ENCODE results near the gene TIMM8B. TPM values are rescaled to one million over a fixed set of nuclear protein-coding genes. Genes with fewer than 3 reads are reported as not detected.
"Not testable (repeated sequence)": the region's sequence is repeated elsewhere in the genome, so short reads cannot be mapped to it uniquely, and the experiment has no call there.

The TIMM8B gene
- total RNA-seq, 1 donor from 2014 or later: 28.9 TPM

DNA sequence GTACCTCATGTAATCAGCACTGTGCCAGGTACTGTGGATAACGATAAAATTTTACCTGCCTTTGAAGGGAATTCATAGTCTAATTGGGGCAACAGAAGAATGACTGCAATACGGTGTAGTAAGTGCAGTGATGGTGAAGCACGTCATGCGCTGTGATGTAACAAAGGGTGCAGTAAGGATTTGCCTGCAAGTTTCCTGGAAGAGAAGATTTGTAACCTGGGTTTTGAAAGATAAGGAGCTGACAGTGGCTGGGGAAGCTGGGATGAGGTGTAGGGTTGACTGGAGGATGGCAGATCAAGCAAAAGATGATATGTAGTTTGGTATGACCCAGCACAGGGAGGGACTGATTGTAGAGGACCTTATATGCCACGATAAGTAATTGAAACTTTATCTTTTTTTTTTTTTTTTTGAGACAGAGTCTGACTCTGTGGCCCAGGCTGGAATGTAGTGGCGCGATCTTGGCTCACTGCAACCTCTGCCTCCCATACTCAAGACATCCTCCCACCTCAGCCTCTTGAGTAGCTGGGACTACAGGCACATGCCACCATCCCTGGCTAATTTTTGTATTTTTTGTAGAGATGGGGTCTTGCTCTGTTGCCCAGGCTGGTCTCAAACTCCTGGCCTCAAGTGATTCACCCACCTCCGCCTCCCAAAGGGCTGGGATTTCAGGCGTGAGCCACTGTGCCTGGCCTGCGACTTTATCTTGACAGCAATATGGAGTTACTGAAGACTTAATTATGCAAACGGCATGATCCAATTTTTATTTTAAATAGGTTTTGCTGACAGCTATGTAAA is 11.4 kb upstream of the TIMM8B start:
- intact Hi-C loops (cut with DNase I): no loop called here
- H3K27me3 ChIP-seq: no peaks in the 10 kb centered on the region
- H3K36me3 ChIP-seq: peaks cover 12 to 41% of the 10 kb centered on the region in 2 donors
- H3K27ac ChIP-seq: no peak overlapping the region
- no peaks in the 10 kb centered on the region for H3K9me3 ChIP-seq
- no peaks in the 10 kb centered on the region for H3K4me1 ChIP-seq
- DNase-seq (ENCODE audit: low spot score in 2 of 2): no peak
- no peak overlapping the region for H3K4me3 ChIP-seq
- TF ChIP-seq, protein P1, sequence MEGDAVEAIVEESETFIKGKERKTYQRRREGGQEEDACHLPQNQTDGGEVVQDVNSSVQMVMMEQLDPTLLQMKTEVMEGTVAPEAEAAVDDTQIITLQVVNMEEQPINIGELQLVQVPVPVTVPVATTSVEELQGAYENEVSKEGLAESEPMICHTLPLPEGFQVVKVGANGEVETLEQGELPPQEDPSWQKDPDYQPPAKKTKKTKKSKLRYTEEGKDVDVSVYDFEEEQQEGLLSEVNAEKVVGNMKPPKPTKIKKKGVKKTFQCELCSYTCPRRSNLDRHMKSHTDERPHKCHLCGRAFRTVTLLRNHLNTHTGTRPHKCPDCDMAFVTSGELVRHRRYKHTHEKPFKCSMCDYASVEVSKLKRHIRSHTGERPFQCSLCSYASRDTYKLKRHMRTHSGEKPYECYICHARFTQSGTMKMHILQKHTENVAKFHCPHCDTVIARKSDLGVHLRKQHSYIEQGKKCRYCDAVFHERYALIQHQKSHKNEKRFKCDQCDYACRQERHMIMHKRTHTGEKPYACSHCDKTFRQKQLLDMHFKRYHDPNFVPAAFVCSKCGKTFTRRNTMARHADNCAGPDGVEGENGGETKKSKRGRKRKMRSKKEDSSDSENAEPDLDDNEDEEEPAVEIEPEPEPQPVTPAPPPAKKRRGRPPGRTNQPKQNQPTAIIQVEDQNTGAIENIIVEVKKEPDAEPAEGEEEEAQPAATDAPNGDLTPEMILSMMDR (IDR thresholded peaks at IDR 0.05): no peak

DNA sequence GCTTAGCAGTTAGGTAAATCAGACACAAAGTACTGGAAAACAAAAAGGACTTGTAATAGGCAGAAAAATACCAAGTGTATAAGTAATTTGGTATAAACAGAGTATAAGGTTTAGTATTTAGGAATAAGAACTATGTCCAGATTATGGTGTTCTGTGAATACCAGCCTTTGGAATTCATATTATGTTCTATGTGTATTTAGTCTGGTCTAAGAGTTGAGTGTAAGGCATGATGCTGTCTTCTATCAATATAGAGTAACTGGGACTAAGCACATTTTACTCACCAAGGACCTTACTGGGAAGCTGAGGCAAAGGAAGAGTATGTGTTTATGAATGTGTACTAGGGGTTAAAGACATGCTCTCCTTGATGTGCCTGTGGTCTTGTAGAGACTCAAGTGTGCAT is 9.6 kb upstream of the TIMM8B start:
- H3K27me3 ChIP-seq: no peaks in the 10 kb centered on the region
- TF ChIP-seq, protein P1 (IDR thresholded peaks at IDR 0.05): no peak
- intact Hi-C loops (cut with DNase I): no loop called here

DNA sequence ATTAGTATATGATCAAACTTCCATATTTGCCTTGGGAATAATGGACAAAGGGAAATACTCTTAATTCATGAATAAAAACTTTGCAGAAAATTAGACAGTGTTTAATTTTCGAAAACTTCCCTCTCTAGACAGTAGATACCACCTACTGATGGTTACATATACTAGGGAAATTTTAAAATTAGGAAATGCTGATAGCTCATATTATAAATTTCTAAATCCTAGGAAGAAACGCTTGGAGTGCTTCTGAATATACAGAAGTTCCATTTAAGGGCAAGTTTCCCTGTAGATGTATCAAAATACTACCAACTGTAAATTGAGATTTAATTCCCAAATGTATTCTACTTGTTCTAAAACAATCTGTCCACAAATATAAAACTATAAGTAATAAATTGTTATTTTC is 8.7 kb upstream of the TIMM8B start:
- intact Hi-C loops (cut with DNase I); H3K9me3 ChIP-seq; H3K4me1 ChIP-seq; H3K27ac ChIP-seq; H3K4me3 ChIP-seq; DNase-seq (ENCODE audit: low spot score in 2 of 2); H3K27me3 ChIP-seq: not testable (repeated sequence)
- H3K36me3 ChIP-seq: peaks cover 35 to 67% of the 10 kb centered on the region in 2 donors

More for the DNA sequence above, 9.6 kb upstream of the TIMM8B start:
- H3K4me3 ChIP-seq: no peak overlapping the region
- no peaks in the 10 kb centered on the region for H3K4me1 ChIP-seq
- no peak for DNase-seq (ENCODE audit: low spot score in 2 of 2)
- H3K27ac ChIP-seq: no peak overlapping the region
- H3K9me3 ChIP-seq: no peaks in the 10 kb centered on the region
- H3K36me3 ChIP-seq: peaks cover 28 to 58% of the 10 kb centered on the region in 2 donors

DNA sequence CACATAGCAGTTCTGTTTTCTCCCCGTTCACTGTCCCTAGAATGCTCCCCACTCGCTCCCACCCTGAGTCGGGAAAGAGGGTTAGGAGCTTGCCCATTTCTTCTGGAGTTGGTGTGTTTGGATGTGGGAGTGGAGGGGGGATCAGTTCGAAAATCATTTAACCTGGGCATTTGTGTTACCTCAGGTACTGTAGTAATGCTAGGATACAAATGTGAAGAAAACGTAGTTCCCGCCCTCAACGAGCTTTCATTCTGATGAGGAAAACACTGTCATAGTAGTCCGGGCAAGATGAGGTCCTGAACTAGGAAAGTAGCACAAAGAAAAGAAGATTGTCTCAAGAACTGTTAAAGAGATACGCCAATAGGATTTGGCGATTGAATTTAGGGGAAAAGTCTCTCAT is 656 bp upstream of the TIMM8B start:
- DNase-seq (ENCODE audit: low spot score in 2 of 2): no peak
- Histone ChIP-seq H3K27ac (peak overlapping the region; percentile 63 to 75), H3K36me3 (peaks cover 61 to 67% of the 10 kb centered on the region in 2 donors), H3K9me3 (no peaks in the 10 kb centered on the region), H3K27me3 (no peaks in the 10 kb centered on the region), H3K4me1 (peaks cover 5 to 23% of the 10 kb centered on the region in 2 donors), H3K4me3 (peak overlapping the region; percentile 86 to 94)
- intact Hi-C loops (cut with DNase I): loop anchor here (2.0 to 10.0 kb wide), 3 partner anchors 160 to 708 kb away; partner anchors contain the start of genes CFAP68 and FDXACB1
- TF ChIP-seq, protein P1 (IDR thresholded peaks at IDR 0.05): no peak

DNA sequence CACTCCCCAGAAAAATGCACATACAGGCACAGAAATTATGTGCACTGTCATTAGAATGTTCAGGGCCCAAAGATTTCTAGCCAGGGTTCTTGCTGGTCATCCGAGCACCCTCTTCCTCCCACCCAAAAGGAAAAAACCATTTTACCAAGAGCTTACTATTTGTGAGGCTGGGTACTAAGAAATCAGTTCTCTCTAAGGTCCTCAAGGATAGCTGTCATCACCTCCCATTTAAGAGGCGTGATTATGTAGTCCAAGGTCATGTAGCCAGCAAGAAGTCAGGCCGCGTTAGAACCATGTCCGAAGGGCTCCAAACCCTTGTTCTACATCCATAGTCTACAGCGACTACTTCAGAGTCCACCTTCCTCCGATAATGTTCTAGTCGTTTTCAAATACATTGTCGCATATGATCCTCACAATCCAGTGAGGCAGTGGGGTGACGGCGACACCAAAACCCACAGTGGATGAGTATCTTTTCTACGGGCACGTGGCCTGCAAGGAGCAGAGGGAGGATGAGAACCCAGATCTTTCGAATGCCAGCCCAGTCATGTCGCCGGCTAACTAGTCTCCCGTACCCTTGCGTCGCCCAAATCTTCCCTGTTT is 634 bp downstream of the TIMM8B start:
- Histone ChIP-seq H3K27me3 (no peaks in the 10 kb centered on the region), H3K27ac (peak overlapping the region; percentile 63 to 75), H3K36me3 (peaks cover 58 to 67% of the 10 kb centered on the region in 2 donors), H3K4me3 (peak overlapping the region; percentile 86 to 94), H3K9me3 (no peaks in the 10 kb centered on the region), H3K4me1 (peaks cover 5 to 23% of the 10 kb centered on the region in 2 donors)
- intact Hi-C loops (cut with DNase I): loop anchor here (1.0 to 10.0 kb wide), 4 partner anchors 12 to 709 kb away; partner anchors contain the start of genes CFAP68, FDXACB1, NKAPD1 and PIH1D2
- TF ChIP-seq, protein P1 (IDR thresholded peaks at IDR 0.05): peak in 1 of 3 experiments; percentile 2
- DNase-seq (ENCODE audit: low spot score in 2 of 2): no peak

DNA sequence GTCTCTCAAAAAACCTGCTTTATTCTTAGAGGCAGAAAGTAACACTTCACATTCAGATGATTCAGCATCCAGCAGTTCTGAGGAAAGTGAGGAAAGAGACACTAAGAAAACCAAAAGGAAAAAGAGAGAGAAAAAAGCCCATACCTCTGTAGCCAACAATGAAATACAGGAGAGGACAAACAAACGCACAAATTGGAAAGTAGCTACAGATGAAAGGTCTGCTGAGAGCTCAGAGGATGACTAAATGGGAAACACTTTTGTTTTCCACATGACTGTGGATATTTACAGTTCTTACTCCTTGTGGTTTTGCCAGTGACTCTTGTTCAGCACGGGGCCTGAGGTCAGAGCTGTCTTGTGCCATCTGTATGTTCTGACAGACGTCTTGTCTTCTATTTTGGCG is 3.8 kb downstream of the TIMM8B start:
- intact Hi-C loops (cut with DNase I): loop anchor here (10.0 kb wide), 1 partner anchor 712 kb away; no protein-coding TSS in a partner anchor

More for the DNA sequence above, 3.8 kb downstream of the TIMM8B start:
- DNase-seq (ENCODE audit: low spot score in 2 of 2): no peak
- Histone ChIP-seq H3K4me1 (peaks cover 0 to 11% of the 10 kb centered on the region in 2 donors), H3K27me3 (no peaks in the 10 kb centered on the region), H3K4me3 (no peak overlapping the region), H3K9me3 (no peaks in the 10 kb centered on the region), H3K27ac (no peak overlapping the region), H3K36me3 (peaks cover 56 to 68% of the 10 kb centered on the region in 2 donors)
- TF ChIP-seq, protein P1 (IDR thresholded peaks at IDR 0.05): no peak
